Activated CD4-positive, alpha-beta T cell treated with anti-CD3 and anti-CD28 coated beads for 4 hours (primary cell): ENCODE results near the gene POU2AF2.

Experiments used
- DNase-seq, 2 donors: peaks; one replicate each; pipeline ENCODE4 v3.0.0-alpha.2; 2020

POU2AF2 gene

GRCh38 chr11:111334532-111335502 is 89.3 kb downstream of the POU2AF2 start:
- no peak for DNase-seq

- no peak for DNase-seq
Measured at GRCh38 chr11:111335549-111335948, 90.0 kb downstream of the POU2AF2 start.
